GM19328 (cell line): ENCODE results near the gene STRN3.
"Not testable (repeated sequence)": the region's sequence is repeated elsewhere in the genome, so short reads cannot be mapped to it uniquely, and the experiment has no call there.

Experiments used
- ATAC-seq: cut with Tn5 transposase; IDR thresholded peaks from one replicate; pipeline ENCODE4 v1.9.1; 2021; ENCODE audit warnings: mild to moderate bottlenecking, moderate library complexity; ENCODE audit not compliant: unreplicated experiment

The STRN3 gene

DNA sequence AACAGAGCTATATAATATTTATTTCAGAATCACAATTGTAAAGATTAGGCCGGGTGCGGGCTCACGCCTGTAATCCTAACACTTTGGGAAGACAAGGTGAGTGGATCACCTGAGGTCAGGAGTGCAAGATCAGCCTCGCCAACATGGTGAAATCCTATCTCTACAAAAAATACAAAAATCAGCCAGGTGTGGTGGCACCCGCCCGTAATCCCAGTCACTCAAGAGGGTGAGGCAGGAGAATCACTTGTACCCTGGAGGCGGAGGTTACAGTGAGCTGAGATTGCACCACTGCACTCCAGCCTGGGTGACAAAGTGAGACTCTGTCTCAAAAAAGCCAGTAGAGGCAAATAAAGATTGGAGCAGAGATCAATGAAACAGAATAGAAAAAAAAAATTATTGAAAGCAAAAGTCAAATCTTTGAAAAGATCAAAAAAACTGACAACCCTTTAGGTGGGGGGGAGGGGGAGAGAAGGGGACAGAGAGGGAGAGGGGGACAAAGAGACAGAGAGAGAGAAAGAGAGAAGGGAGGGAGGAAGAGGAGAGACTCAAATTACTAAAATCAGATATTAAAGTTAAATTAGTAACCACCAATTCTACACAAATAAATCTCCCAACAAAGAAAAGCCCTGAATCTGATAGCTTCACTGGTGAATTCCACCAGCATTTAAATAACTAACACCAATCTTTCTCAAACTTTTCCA is 53.1 kb downstream of the STRN3 start:
- ATAC-seq: no peak

DNA sequence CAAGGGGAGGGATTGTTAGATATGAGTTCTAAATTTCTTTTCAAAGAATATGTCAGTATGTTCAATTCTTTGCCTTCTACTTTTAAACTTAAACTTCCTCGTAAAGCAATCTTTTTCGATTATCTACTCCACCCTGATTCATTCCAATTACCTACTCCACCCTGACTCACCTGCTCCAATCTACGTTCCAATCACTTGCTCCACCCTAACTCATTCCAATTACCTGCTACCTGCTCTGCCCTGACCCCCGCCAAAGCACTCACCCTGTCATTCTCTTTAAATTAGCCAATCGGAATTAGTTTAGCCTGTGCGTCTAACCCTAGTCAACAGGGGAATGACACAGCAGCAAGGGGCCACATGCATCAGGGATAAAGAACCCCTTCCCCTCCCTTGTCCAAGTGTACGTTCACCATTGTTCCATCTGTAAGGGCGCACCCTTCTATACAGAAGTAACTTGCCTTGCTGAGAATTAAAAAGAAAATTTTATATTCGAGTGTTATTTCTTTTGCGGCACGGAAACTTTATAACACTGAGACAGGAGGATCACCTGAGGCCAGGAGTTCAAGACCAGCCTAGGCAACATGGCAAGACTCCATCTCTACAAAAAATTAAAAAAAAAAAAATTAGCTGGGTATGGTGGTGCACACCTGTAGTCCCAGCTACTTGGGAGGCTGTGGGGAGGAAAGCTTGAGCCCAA is 54.0 kb downstream of the STRN3 start:
- ATAC-seq: not testable (repeated sequence)

DNA sequence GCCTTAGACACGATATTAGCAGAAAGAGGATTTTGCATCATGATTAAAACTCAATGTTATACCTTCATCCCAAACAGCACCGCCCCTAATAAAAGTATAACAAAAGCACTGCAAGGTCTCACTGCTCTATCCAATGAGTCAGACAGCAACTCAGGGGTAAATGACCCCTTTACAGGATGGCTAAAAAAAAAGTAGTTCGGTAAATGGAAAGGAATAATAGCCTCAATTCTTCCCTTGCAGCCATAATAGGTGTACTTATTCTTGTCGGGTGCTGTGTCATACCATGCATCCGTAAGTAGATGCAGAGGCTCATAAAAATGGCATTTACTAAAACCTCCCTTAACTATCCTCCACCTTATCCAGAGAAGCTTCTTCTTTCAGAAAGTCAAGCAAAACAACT is 54.6 kb downstream of the STRN3 start:
- no peak for ATAC-seq

DNA sequence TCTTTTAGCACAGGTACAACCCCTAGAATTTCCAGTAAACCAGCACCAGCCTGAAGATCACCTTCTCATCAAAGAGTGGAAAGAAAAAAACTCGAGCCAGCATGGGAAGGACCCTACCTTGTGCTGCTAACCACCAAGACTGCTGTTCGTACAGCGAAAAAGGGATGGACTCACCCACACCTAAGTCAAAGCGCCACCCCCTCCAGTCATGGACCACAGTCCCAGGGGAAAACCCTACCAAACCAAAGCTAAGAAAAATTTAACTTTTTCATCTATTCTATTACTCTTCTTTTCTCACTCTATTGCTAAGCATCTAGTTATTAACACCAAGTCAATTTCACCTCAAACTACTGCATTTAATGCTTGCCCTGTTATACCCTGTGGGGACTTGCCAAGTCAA is 56.4 kb downstream of the STRN3 start:
- ATAC-seq: not testable (repeated sequence)

DNA sequence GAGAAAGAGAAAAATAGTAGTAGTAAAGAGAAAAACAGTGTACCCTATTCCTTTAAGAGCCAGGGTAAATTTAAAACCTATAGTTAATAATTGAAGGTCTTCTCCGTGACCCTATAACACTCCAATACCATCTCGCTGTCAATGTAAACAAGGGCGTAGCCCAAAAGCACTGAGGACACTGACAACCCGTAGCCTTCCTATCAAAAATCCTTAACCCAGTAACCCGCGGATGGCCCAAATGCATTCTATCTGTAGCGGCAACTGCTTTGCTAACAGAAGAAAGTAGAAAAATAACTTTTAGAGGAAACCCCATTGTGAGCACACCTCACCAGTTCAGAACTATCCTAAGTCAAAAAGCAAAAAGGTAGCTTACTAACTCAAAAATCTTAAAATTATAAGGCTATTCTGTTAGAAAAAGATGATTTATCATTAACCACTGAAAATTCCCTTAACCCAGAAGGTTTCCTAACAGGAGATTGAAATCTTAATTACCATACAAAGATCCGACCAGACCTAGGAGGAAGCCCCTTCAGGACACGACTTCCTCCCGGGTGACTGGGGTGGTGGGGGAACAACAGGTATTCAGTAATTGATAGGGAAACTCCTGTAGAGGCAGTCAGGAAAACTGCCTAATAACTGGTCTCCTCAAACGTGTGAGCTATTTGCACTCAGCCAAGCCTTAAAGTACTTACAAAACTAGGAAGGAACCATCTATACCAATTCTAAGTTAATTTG is 58.6 kb downstream of the STRN3 start:
- ATAC-seq: not testable (repeated sequence)

DNA sequence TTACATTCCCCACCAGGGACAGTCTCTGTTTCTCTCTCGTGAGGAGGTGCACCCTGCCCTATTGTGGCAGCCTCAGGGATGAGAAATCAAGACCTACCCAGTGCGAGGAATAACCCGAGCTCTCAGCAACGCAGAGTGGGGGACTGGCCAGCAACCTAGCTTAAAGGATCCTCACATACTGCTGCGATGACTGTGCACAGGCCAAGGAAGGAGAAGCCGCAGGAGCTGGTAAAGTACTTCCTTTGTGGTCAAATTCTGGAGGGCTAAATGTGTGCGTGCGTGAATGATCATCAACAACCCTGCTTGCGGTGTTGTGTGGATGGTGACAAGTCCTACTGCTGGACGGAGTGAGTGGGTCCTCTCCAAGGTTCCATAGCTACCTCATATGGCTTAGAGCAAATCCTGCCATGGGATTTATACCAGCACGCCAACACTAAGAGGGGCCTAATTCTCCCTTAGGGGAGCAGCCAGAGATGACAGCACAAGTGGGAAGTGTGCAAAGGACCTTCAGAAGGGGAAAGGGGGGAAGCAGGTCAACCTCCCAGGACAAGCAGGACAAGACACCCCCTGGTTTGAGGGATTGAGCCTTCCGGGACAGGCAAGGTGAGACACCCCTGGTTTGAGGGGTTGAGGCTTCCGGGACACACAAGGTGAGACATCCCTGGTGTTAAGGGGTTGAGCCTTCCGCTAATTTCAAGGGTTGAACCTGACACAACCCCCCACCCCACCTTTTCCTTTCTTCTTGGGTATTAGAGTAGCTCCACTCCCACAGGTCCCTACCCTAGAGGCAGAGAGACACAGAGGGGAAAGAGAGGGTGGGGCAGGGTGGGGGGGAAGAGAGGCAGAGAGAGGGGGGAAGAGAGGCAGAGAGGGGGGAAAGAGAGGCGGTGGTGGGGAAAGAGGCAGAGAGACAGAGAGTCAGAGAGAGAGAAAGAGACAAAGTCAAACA is 59.5 kb downstream of the STRN3 start:
- no peak for ATAC-seq

DNA sequence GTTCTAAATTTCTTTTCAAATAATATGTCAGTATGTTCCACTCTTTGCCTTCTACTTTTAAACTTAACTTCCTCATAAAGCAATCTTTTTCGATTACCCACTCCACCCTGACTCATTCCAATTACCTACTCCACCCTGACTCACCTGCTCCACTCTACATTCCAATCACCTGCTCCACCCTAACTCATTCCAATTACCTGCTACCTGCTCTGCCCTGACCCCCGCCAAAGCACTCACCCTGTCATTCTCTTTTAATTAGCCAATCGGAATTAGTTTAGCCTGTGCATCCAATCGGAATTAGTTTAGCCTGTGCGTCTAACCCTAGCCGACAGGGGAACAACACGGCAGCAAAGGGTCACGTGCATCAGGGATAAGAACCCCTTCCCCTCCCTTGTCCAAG is 60.3 kb downstream of the STRN3 start:
- not testable (repeated sequence) for ATAC-seq

DNA sequence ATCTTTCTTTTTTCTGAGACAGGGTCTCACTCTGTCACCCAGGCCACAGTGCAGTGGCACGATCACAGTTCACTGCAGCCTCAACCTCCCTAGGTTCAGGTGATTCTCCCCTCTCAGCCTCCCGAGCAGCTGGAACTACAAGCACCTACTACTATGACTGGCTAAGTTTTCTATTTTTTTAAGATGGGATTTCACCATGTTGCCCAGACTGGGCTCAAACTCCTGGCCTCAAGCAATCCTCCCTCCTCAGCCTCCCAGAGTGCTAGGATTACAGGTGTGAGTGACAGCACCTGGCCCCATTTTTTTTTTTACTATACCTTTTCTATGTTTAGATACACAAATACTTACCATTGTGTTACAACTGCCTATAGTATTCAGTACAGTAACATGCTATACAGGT is 63.6 kb downstream of the STRN3 start:
- ATAC-seq: not testable (repeated sequence)

DNA sequence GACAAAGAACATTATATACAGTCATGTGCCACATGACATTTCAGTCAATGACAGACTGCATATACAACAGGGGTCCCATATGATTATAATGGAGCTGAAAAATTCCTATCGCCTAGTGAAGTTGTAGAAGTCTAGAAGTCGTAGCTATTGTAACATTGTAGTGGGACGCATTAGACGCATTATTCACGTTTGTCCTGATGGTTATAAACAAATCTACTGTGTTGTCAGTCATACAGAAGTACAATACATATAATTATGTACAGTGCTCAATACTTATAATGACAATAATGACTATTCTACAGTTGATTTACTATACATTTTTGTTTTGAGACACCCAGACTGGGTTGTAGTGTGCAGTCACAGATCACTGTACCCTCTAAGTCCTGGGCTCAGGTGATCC is 64.8 kb downstream of the STRN3 start:
- no peak for ATAC-seq

DNA sequence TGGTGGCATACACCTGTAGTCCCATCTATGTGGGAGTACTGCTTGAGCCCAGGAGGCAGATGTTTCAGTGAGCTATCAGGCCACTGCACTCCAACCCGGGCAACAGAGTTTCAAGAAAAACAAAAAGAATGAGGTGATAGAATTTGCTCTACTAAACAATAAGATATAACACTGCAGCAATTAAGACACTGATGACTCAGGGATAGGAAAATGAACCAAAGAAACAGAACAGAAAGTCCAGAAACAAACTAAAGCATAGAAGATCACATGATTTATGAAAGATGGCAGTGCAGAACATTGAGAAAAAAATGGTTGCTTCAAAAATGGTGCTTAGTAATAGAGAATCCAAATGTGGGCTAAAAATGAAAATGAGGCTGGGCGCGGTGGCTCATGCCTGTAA is 66.0 kb downstream of the STRN3 start:
- no peak for ATAC-seq

DNA sequence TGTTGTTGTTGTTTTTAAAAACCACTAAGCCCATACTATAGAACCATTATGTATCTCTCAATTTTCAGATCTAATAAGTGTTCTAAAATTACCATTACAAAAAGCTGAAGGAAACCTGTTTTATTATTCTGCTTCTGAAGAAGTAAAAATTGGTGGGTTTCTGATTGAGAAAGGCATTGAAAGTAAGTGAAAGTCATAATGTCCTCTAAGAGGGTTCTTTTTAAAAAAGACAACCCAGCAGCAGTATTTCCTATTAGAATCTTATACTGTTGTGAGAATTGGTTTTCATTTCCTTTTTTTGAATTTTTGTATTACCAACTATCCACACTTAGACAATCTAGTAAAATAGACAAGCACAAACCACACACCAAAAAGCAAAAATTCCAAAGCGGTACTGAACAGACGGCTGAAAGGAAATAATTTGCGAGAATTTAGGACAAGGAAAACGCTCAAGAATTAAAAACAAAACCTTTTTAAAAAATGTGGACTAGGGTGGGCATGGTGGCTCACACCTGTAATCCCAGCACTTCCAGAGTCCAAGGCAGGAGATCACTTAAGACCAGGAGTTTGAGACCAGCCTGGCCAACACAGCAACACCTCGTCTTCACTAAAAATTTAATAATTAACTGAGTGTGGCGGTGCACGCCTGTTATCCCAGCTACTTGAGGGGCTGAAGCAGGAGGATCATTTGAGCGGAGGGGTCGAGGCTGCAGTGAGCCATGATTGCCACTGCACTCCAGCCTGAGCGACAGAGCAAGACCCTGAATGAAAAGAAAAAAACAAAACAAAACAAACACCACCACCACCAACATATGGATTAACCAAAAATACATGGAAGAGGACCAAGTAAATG is 67.4 kb downstream of the STRN3 start:
- ATAC-seq: no peak

DNA sequence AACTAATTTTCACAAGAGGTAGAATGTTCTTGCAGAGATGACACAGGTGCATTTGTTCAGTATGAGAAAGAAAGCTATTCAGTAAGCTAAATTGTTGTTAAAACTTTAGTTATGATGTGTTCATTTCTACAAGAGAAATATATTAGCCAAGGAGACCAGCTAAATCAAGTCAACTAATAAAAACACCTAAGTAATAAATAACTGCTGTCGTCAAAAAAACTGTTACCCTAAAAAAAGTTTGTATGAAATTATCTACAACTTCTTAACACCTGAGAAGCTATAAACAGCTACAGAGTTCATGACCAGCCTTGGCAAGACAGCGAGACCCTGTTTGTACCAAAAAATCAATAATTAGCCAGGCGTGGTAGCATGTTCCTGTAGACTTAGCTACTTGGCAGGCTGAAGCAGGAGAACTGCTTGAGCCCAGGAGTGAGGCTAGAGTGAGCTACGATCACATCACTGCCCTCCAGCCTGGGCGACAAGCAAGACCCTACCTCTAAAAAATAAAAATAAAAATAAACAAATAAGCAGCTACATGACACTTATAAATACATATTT is 68.3 kb downstream of the STRN3 start:
- no peak for ATAC-seq

DNA sequence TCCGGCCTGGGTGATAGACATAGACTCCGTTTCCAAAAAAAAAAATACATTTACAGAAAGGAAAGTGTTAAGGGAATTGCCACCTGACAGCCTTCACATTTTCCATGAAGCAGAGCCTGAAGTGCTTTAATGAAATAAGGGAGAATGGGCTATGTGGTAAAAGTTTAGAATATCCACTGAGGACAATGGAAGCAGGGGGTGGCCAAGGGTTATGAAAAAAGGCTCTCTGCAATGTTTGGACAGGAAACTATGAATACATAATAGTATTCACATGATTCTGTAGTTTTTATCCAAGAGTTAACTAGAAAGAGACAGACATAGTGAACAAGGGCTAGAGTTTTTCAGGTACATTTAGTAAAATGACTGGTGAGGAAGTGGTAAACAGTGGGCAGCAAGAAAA is 76.5 kb downstream of the STRN3 start:
- no peak for ATAC-seq

DNA sequence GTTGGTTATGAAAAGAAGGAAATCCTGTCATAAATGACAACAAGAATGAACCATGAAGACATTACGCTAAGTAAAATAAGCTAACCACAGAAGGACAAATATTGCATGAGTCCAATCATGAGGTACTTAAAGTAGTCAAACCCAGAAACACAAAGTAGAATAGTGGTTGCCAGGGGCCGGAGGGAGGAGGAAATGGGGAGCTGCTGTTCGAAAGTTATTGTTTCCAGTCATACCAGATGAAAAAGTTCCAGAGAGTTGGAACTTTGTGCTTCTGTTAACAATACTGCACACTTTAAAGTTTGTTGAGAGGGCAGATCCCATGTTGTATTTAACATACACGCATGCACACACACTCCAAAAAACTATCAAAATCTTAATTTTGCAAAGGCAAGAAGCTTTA is 82.5 kb downstream of the STRN3 start:
- ATAC-seq: no peak

DNA sequence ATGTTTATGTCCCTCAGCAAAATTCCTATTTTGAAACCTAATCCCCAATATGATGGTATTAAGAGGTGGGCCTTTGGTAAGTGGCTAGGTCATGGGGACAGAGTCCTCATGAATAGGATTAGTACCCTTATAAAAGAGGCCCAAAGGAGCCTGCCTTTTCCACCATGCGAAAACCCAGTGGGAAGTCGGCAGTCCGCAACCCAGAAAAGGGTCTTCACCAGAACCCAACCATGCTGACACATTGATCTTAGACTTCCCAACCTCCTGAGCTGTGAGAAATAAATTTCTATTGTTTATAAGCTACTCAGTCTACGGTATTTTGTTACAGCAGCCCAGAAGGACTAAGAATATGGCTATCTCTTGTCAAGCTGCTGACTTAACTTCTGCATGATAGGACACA is 85.3 kb downstream of the STRN3 start:
- ATAC-seq: no peak

DNA sequence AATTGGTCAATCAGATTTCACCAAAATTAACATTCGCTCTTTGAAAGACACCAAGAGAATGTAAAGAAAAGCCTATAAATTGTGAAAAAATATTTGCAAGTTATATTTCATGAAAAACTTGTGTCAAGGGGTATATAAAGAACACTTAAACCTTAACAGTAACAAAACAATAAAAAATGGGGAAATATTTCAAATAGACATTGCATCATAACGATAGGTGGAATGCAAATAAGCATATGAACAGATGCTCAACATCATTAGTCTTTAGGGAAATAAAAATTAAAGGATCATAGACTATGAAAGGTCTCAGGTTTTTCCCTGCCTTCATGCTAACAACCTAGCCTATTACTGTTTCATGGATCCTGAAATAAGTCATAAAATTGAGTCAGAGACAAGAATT is 87.6 kb downstream of the STRN3 start:
- no peak for ATAC-seq

DNA sequence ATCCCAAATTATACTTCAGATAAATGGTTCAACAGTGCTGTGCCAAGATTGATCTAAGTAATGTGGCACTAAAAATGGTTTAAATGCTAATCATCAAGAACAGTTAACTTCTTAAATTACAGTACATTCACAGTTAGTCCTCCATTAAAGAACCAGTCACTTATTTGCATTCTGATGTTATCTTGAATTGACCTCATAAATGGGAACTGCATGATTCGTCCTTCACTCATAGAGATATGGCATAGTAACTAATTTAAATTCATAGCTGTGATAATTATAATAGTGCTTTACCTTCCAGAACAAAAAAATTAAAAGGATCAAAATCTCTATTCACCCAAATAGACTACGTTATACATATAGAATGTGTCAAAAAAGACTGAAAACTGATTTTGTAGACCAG is 90.7 kb downstream of the STRN3 start:
- no peak for ATAC-seq

DNA sequence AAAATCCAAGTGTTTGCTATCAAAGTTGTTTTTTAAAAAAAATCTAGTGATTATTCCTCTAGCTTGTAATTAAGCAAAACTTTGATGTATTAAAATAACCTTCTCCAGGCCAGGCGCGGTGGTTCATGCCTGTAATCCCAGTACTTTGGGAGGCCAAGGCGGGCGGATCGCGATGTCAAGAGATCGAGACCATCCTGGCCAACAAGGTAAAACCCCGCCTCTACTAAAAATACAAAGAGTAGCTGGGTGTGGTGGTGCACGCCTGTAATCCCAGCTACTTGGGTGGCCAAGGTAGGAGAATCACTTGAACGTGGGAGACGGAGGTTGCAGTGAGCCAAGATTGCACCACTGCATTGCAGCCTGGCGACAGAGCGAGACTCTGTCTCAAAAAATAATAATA is 92.2 kb downstream of the STRN3 start:
- ATAC-seq: not testable (repeated sequence)

DNA sequence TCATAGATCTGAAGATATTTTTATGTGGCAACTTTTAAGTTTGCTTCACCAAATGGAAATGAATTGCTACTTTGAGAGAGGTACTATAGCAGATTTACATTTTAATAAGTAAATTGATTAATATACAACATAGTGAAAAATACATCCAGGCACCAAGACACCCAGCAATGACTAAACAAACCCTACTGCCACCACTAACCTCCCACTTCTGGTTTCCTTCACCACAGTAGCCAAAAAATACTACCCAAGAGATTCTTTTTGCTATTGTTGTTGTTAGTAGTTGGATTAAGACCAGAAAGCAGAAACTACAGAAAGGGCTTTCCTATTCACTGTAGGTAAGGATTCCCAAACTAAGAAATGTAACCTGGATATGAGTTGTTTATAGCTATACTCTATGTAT is 97.7 kb downstream of the STRN3 start:
- ATAC-seq: no peak

DNA sequence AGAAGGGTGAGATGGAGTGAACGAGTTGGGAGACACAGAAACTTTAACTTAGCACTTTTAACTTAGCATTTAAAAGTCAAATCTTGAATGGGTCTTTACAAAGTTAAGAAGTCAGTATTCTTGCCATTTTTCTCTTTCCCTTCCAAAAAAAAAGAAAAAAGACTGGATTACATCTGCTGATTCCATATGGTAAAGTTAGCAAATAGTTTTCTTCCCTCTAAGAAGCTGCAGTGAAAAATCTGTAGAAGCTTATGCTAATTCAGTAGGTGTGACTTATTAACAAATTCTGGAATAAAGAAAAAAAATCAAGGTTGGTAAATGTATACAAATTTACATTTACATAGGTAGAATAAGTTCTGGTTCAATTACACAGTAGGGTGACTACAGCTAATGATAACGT is 100.9 kb downstream of the STRN3 start:
- ATAC-seq: no peak
